NB4 (cell line): ENCODE results near the gene LIPG.

Experiments
- POLR2A ChIP-seq: IDR thresholded peaks from 2 replicates; pipeline ENCODE4 v1.6.1; 2011; ENCODE audit warnings: mild to moderate bottlenecking; ENCODE audit not compliant: insufficient read length; ENCODE audit errors: extremely low read depth
- TF ChIP-seq, protein P1 (sequence below): IDR thresholded peaks from one replicate; pipeline ENCODE4 v1.5.1; 2012; ENCODE audit warnings: low read depth, low read length

- TF ChIP-seq POLR2A = no peak
- TF ChIP-seq, protein P1, sequence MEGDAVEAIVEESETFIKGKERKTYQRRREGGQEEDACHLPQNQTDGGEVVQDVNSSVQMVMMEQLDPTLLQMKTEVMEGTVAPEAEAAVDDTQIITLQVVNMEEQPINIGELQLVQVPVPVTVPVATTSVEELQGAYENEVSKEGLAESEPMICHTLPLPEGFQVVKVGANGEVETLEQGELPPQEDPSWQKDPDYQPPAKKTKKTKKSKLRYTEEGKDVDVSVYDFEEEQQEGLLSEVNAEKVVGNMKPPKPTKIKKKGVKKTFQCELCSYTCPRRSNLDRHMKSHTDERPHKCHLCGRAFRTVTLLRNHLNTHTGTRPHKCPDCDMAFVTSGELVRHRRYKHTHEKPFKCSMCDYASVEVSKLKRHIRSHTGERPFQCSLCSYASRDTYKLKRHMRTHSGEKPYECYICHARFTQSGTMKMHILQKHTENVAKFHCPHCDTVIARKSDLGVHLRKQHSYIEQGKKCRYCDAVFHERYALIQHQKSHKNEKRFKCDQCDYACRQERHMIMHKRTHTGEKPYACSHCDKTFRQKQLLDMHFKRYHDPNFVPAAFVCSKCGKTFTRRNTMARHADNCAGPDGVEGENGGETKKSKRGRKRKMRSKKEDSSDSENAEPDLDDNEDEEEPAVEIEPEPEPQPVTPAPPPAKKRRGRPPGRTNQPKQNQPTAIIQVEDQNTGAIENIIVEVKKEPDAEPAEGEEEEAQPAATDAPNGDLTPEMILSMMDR = no peak
Measured at GRCh38 chr18:49570836-49571235, 9.0 kb downstream of the LIPG start.
